Measurements from ENCODE around the gene OXGR1.

OXGR1 gene

DNA sequence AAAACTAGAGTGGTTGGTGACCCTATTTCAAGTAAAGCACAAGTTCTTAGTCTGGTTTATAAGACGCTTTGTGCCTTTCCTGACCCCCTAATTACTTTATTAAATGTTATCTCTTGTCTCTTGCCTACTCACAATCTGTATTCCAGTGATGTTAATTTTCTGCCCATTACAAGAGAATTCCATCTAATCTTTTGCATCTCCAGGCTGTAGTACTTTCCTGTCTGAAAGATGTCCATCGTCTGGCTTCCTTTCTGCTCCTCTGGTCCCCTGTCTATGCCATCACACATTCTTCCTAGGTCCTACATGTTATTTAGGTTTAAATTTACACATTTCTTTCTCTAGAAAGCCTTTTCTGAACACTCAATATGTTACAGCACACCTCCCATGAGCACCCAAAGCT, 25.9 kb upstream of the OXGR1 start:
- H3K9ac ChIP-seq (ENCODE audit: low read length in 2 of 2), result no peak overlapping the region
- H3K27ac ChIP-seq (ENCODE audit: low read length), result no peak overlapping the region
- H3K4me1 ChIP-seq (ENCODE audit: control insufficient read depth, insufficient read depth, low read length), result no peaks in the 10 kb centered on the region
- H3K27me3 ChIP-seq (ENCODE audit: control insufficient read depth in 1 of 2, insufficient read depth in 2 of 2, low read length in 2 of 2), result no peaks in the 10 kb centered on the region
- no peaks in the 10 kb centered on the region for H3K36me3 ChIP-seq (ENCODE audit: control insufficient read depth in 2 of 2, insufficient read depth in 2 of 2, low read length in 2 of 2)
- no peak overlapping the region for H3K4me3 ChIP-seq (ENCODE audit: low read length in 2 of 2)
- no peaks in the 10 kb centered on the region for H3K9me3 ChIP-seq (ENCODE audit: control insufficient read depth in 2 of 2, low read length in 2 of 2)

DNA sequence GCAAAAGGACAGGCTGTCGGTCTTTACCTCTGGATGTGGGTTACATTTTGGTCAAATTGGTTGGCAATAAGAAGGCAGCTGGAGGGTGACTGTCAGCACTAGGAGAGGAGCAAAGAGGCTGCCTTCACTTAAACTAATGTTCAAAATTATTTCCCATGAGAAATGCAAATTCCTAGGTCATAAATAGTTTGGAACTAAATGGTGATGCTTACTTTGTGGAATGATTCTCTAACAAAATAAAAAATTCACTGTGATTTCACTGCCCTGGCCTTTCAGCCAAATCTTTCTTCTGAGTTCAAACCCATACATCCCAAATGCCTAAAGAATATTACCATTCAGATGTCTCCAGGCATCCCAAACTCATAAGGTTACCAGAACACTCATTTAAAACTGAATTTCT, 25.0 kb upstream of the OXGR1 start:
- no peaks in the 10 kb centered on the region for H3K9me3 ChIP-seq (ENCODE audit: control insufficient read depth in 2 of 2, low read length in 2 of 2)
- H3K9ac ChIP-seq (ENCODE audit: low read length in 2 of 2), result no peak overlapping the region
- H3K27me3 ChIP-seq (ENCODE audit: control insufficient read depth in 1 of 2, insufficient read depth in 2 of 2, low read length in 2 of 2), result no peaks in the 10 kb centered on the region
- H3K27ac ChIP-seq (ENCODE audit: low read length), result no peak overlapping the region
- no peak overlapping the region for H3K4me3 ChIP-seq (ENCODE audit: low read length in 2 of 2)
- no peaks in the 10 kb centered on the region for H3K4me1 ChIP-seq (ENCODE audit: control insufficient read depth, insufficient read depth, low read length)
- H3K36me3 ChIP-seq (ENCODE audit: control insufficient read depth in 2 of 2, insufficient read depth in 2 of 2, low read length in 2 of 2), result no peaks in the 10 kb centered on the region

DNA sequence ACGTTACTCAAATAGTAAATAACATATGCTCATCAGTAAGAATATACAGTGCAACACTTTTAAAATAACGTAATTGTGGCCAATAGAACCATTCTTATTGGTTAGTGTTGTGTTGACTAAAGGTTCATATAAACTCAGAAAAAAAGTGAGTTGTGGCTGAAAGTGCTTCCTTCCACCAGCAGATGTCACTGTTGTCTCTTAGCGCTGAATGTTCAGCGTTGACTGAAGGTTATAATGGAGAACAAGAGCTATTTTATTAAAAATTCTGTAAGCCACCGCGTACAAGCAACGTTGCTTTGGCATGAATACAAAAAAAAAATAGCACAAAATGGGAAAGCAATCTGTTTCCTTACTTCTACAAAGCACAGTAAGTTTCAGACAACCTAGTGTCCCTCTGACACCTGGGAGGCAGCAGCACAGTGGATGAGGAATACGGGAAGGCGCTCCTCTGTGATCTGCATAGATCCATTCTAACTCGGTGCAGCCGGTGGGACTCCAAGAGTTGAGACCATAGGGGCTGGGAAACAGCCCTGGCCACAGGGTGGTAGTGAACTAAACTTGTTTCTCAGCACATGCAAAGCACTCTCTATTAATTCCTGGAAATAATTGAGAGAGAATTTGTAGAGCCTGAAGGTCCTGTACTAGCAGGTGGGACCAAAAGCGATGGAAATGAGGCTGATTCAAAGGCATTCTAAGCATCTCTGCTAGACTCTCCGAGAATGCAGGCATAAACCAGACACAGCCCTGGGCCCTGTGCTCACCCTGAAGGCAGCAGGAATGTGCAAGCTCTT, 23.9 kb upstream of the OXGR1 start:
- no peak overlapping the region for H3K4me3 ChIP-seq (ENCODE audit: low read length in 2 of 2)
- no peak overlapping the region for H3K9ac ChIP-seq (ENCODE audit: low read length in 2 of 2)
- H3K27me3 ChIP-seq (ENCODE audit: control insufficient read depth in 1 of 2, insufficient read depth in 2 of 2, low read length in 2 of 2), result no peaks in the 10 kb centered on the region
- H3K27ac ChIP-seq (ENCODE audit: low read length), result no peak overlapping the region
- no peaks in the 10 kb centered on the region for H3K36me3 ChIP-seq (ENCODE audit: control insufficient read depth in 2 of 2, insufficient read depth in 2 of 2, low read length in 2 of 2)
- H3K9me3 ChIP-seq (ENCODE audit: control insufficient read depth in 2 of 2, low read length in 2 of 2), result no peaks in the 10 kb centered on the region
- H3K4me1 ChIP-seq (ENCODE audit: control insufficient read depth, insufficient read depth, low read length), result no peaks in the 10 kb centered on the region

DNA sequence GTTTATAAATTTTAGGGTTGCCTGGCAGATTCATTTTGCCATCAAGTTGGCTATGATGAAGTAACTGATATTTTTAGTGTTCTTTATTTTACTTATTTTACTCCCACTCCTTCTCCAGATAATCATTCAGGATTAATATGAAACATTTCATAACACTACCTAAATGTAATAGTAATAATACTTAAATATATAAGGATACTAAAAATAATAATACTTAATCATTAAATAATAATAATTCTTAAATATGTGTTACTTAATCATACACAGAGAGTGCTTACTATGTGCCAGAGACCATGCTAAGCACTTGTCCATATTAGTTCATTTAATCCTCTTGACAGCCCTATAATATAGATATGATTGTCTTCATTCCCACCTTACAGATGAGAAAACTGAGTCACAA, 23.0 kb upstream of the OXGR1 start:
- Histone ChIP-seq H3K36me3 (ENCODE audit: control insufficient read depth in 2 of 2, insufficient read depth in 2 of 2, low read length in 2 of 2) (no peaks in the 10 kb centered on the region), H3K27me3 (ENCODE audit: control insufficient read depth in 1 of 2, insufficient read depth in 2 of 2, low read length in 2 of 2) (no peaks in the 10 kb centered on the region), H3K9me3 (ENCODE audit: control insufficient read depth in 2 of 2, low read length in 2 of 2) (no peaks in the 10 kb centered on the region)

DNA sequence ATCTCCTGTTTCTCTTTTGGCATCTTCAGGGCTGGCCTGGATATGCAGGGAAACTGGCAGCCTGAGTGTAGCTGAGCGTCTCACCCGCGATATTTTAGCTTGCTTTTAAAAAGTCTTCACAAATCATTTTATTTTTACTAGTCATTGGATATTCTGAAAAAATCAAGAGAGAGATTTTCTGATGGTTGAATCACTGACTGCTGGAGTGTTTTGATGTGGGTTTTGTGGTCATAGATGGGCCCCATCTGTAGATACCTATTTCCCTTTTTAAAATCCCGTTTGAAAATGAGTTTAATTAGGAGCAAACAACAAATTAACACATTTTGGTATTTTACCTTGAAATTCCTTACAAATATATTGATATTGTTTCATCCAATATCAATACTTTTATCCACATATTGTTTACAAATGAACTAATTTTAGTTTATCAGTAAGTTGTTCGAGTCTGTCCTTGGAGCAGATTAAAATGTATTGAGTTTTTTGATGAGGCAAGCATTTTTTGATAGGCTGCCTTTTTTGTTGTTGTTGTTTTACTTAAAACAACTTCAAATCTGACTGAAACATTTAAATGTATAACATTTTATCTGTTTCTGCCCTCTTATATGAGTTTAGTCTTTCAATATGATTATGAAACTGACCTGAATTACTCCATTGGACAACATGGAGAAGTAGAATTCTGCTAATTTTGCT, 21.5 kb upstream of the OXGR1 start:
- H3K36me3 ChIP-seq (ENCODE audit: control insufficient read depth in 2 of 2, insufficient read depth in 2 of 2, low read length in 2 of 2), result no peaks in the 10 kb centered on the region
- no peak overlapping the region for H3K4me3 ChIP-seq (ENCODE audit: low read length in 2 of 2)
- H3K9me3 ChIP-seq (ENCODE audit: control insufficient read depth in 2 of 2, low read length in 2 of 2), result no peaks in the 10 kb centered on the region
- H3K4me1 ChIP-seq (ENCODE audit: control insufficient read depth, insufficient read depth, low read length), result no peaks in the 10 kb centered on the region
- no peak overlapping the region for H3K9ac ChIP-seq (ENCODE audit: low read length in 2 of 2)
- H3K27ac ChIP-seq (ENCODE audit: low read length), result no peak overlapping the region
- H3K27me3 ChIP-seq (ENCODE audit: control insufficient read depth in 1 of 2, insufficient read depth in 2 of 2, low read length in 2 of 2), result no peaks in the 10 kb centered on the region

More for the DNA sequence above, 23.0 kb upstream of the OXGR1 start:
- no peak overlapping the region for H3K9ac ChIP-seq (ENCODE audit: low read length in 2 of 2)
- no peaks in the 10 kb centered on the region for H3K4me1 ChIP-seq (ENCODE audit: control insufficient read depth, insufficient read depth, low read length)
- H3K27ac ChIP-seq (ENCODE audit: low read length), result no peak overlapping the region
- H3K4me3 ChIP-seq (ENCODE audit: low read length in 2 of 2), result no peak overlapping the region

DNA sequence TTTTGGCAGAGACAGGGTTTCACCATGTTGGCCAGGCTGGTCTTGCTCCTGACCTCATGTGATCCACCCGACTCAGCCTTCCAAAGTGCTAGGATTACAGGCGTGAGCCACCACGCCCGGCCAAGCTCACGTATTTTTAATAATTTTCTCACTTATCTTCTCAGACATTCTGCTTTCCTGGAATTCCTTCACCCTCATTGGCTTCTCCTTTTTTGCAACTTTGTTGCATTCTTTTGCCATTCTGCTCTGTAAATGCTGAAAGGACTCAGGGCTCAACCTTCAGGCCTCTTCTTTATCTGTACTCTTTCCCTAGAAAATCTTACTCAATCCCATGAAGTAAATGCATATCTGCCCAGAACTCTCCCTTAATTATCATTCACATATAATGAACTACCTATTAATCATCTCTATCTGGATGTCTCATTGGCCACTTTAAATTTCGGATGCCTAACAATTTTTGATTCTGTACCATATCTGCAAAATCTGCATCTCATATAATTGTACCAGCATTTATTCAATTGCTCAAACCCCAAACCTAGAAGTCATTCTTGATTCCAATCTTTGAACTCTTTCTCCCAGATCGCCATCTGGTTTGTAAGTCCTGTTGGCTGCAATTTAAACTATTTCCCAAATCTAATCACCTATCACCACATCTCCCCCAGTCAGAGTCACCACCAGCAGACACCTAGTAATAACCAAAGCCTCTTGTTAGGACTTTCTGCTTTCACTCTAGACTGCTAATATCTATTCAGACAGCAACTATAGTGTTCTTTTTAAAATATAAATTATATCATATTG, 18.2 kb upstream of the OXGR1 start:
- no peak overlapping the region for H3K4me3 ChIP-seq (ENCODE audit: low read length in 2 of 2)
- no peaks in the 10 kb centered on the region for H3K36me3 ChIP-seq (ENCODE audit: control insufficient read depth in 2 of 2, insufficient read depth in 2 of 2, low read length in 2 of 2)
- H3K9ac ChIP-seq (ENCODE audit: low read length in 2 of 2), result no peak overlapping the region
- H3K9me3 ChIP-seq (ENCODE audit: control insufficient read depth in 2 of 2, low read length in 2 of 2), result no peaks in the 10 kb centered on the region
- no peaks in the 10 kb centered on the region for H3K27me3 ChIP-seq (ENCODE audit: control insufficient read depth in 1 of 2, insufficient read depth in 2 of 2, low read length in 2 of 2)
- no peaks in the 10 kb centered on the region for H3K4me1 ChIP-seq (ENCODE audit: control insufficient read depth, insufficient read depth, low read length)
- no peak overlapping the region for H3K27ac ChIP-seq (ENCODE audit: low read length)

DNA sequence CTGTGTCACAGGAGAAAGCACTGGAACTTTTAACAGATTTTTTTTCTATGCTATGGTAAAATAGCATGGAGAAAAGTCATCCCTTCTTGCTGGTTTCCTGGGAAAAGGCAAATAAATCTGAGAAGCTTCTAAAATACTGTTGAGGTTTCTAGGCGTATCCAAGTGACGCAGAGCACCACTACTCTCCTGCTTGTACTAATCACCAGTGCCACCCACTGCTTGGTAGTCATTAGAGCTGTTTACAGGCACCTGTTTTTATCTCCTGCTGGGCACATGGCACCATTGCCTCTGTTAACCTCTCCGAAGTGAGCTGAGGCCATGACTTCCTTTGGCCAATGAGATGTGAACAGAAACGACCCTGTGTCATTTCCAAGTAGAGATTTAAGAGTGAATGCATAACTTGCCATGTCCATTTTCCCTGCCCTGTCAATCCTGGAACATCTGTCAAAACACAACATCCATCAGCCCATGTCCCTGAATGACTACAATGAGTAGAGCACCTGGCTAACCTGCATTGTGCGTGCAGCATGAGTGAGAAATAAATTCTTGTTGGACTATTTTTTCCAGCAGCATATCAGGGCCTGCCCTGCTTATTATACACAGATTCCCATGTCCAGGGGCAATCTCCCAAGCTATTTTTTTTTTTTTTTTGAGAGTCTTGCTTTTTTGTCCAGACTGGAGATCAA, 17.3 kb upstream of the OXGR1 start:
- Histone ChIP-seq H3K27me3 (ENCODE audit: control insufficient read depth in 1 of 2, insufficient read depth in 2 of 2, low read length in 2 of 2) (no peaks in the 10 kb centered on the region), H3K27ac (ENCODE audit: low read length) (no peak overlapping the region), H3K9me3 (ENCODE audit: control insufficient read depth in 2 of 2, low read length in 2 of 2) (no peaks in the 10 kb centered on the region), H3K36me3 (ENCODE audit: control insufficient read depth in 2 of 2, insufficient read depth in 2 of 2, low read length in 2 of 2) (no peaks in the 10 kb centered on the region), H3K4me1 (ENCODE audit: control insufficient read depth, insufficient read depth, low read length) (no peaks in the 10 kb centered on the region), H3K4me3 (ENCODE audit: low read length in 2 of 2) (no peak overlapping the region), H3K9ac (ENCODE audit: low read length in 2 of 2) (no peak overlapping the region)

DNA sequence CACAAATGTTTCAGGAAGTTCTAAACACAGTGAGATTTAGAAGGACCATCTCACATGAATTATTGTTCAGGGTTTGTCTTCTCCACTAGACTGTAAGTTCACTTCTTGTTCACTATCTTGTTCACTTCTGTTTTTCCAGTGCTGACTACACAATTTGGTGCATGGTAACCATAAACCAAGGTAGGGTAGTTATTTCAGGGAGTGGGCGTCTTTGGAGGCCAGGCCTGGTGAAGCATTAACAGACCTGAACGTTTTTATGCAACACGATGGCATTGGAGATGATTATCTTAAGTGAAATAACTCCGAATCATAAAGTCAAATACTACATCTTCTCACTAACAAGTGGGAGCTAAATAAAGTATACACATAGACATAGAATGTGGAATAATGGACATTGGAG, 14.4 kb upstream of the OXGR1 start:
- Histone ChIP-seq H3K9me3 (ENCODE audit: control insufficient read depth in 2 of 2, low read length in 2 of 2) (no peaks in the 10 kb centered on the region), H3K4me3 (ENCODE audit: low read length in 2 of 2) (no peak overlapping the region), H3K27me3 (ENCODE audit: control insufficient read depth in 1 of 2, insufficient read depth in 2 of 2, low read length in 2 of 2) (no peaks in the 10 kb centered on the region), H3K4me1 (ENCODE audit: control insufficient read depth, insufficient read depth, low read length) (no peaks in the 10 kb centered on the region), H3K36me3 (ENCODE audit: control insufficient read depth in 2 of 2, insufficient read depth in 2 of 2, low read length in 2 of 2) (no peaks in the 10 kb centered on the region), H3K27ac (ENCODE audit: low read length) (no peak overlapping the region), H3K9ac (ENCODE audit: low read length in 2 of 2) (no peak overlapping the region)

DNA sequence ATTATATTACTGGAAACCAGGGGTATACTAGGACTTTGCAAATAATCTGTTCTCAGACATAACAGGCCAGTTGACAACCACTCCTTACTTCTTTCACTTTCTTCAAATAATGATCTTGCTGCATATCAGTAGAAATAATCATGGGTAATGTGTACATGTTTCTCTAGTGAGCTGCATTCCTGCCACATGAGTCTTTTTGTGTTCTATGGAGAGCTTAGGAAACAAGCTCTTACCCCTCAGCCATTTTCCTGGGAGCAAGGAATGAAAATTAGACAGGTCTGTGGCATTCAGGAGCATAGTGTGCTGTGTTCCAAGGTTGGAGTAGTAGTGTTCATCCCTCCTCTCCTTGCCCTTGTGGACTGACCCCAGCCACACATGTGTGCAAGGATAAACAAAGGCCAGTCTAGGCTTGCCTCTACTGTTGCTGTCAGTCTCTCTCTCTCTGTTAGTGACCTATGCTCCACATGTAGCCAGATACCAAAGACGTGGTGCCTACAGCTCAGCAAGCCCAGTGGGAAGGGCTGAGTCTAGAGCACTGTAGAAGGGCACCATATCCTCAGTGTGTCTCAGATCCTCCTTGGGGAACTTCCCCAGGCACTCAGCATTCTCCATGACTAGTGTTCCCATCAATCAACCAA, 11.5 kb upstream of the OXGR1 start:
- Histone ChIP-seq H3K9ac (ENCODE audit: low read length in 2 of 2) (no peak overlapping the region), H3K27me3 (ENCODE audit: control insufficient read depth in 1 of 2, insufficient read depth in 2 of 2, low read length in 2 of 2) (no peaks in the 10 kb centered on the region), H3K36me3 (ENCODE audit: control insufficient read depth in 2 of 2, insufficient read depth in 2 of 2, low read length in 2 of 2) (no peaks in the 10 kb centered on the region), H3K27ac (ENCODE audit: low read length) (no peak overlapping the region), H3K4me1 (ENCODE audit: control insufficient read depth, insufficient read depth, low read length) (no peaks in the 10 kb centered on the region), H3K9me3 (ENCODE audit: control insufficient read depth in 2 of 2, low read length in 2 of 2) (no peaks in the 10 kb centered on the region), H3K4me3 (ENCODE audit: low read length in 2 of 2) (no peak overlapping the region)

DNA sequence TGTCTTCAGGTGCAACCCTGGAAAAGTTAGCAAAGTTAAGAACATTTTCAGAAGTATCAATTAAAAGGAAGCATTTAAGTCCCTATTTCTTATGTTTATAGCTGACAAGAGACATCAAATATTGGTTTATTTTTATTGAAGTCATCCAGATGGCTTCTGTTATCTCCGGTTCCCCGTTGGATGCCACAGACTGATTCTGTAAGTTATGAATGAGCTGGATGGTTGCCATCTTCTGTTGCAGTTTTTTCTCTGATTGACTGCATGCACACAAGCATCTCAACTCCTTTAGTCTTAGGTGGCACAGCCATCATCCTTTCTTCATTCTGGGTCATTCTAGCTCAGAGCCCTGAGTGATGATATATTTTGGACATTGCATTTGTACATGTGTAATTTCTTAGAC, 10.6 kb upstream of the OXGR1 start:
- Histone ChIP-seq H3K4me3 (ENCODE audit: low read length in 2 of 2) (no peak overlapping the region), H3K4me1 (ENCODE audit: control insufficient read depth, insufficient read depth, low read length) (no peaks in the 10 kb centered on the region), H3K36me3 (ENCODE audit: control insufficient read depth in 2 of 2, insufficient read depth in 2 of 2, low read length in 2 of 2) (no peaks in the 10 kb centered on the region), H3K27ac (ENCODE audit: low read length) (no peak overlapping the region), H3K9me3 (ENCODE audit: control insufficient read depth in 2 of 2, low read length in 2 of 2) (no peaks in the 10 kb centered on the region), H3K9ac (ENCODE audit: low read length in 2 of 2) (no peak overlapping the region), H3K27me3 (ENCODE audit: control insufficient read depth in 1 of 2, insufficient read depth in 2 of 2, low read length in 2 of 2) (no peaks in the 10 kb centered on the region)
